Lower lobe of right lung (tissue), 2 donors: Measurements from ENCODE around the gene MMP20. TPM values are rescaled to one million over a fixed set of nuclear protein-coding genes. Genes with fewer than 3 reads are reported as not detected.
A peak's percentile ranks its signal among the peaks of the same experiment; 100 is the strongest.

Experiments used
- ATAC-seq, 2 donors: fragments of 200-7000 bp; cut with Tn5 transposase; one replicate each; pipeline ENCODE4 v1.9.1; 2020 to 2022; ENCODE audit warnings: mild to moderate bottlenecking in 2 of 2, moderate library complexity in 2 of 2
- DNase-seq: peaks from one replicate; pipeline ENCODE4 v3.0.0-alpha.2; 2020
- H3K27ac ChIP-seq: fragments of 200-600 bp; one replicate; pipeline ENCODE4 v1.8.0; 2022
- H3K27me3 ChIP-seq: fragments of 200-600 bp; one replicate; pipeline ENCODE4 v1.8.0; 2022; ENCODE audit warnings: low read depth
- H3K36me3 ChIP-seq: fragments of 200-600 bp; one replicate; pipeline ENCODE4 v1.8.0; 2022; ENCODE audit warnings: mild to moderate bottlenecking
- H3K4me1 ChIP-seq: fragments of 200-600 bp; one replicate; pipeline ENCODE4 v1.8.0; 2022
- H3K4me3 ChIP-seq: fragments of 200-600 bp; one replicate; pipeline ENCODE4 v1.8.0; 2022; ENCODE audit warnings: mild to moderate bottlenecking
- H3K9me3 ChIP-seq: fragments of 200-600 bp; one replicate; pipeline ENCODE4 v1.8.0; 2022
- intact Hi-C: fragments of 100-400 bp; cut with DNase I; formaldehyde crosslinking; loops from one replicate; pipeline ENCODE4 v1.11.0; 2022
- total RNA-seq: library from RNA; stranded (reverse); fragmentation: NEBNext Ultra II Directional; extraction: Animal tissue kit (Norgen Biotek cat#: 25700); gene quantifications from one replicate; pipeline ENCODE4 v1.2.1, GENCODE V29; 2021
- TF ChIP-seq, protein P1 (sequence below): fragments of 200-600 bp; IDR thresholded peaks from one replicate; pipeline ENCODE4 v1.8.0; 2022; ENCODE audit warnings: antibody characterized with exemption, mild to moderate bottlenecking
- donor health status: DM: no; HTN: yes; CAD: no; lungs with severe emphysema.

Gene MMP20
- total RNA-seq, 1 donor from 2014 or later: not detected

DNA sequence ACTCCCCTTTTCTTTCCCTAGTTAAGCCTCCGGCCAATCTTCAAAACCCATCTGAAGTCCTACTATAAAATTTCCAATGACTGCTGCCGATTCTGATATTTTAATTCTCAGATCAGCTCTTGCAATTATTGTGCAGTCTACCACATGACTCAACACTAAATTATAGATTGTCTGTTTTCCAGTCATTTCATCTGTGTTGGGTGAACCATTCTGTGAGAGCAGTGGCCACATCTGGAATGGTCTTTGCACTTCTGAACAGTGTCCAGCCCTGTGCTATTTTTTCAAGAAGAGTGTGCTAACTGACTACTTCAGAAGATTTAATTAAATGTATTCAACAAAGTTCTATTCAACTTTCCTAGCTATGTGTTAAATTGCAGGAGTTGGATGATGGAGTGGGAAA is 47.4 kb downstream of the MMP20 start:
- TF ChIP-seq, protein P1, sequence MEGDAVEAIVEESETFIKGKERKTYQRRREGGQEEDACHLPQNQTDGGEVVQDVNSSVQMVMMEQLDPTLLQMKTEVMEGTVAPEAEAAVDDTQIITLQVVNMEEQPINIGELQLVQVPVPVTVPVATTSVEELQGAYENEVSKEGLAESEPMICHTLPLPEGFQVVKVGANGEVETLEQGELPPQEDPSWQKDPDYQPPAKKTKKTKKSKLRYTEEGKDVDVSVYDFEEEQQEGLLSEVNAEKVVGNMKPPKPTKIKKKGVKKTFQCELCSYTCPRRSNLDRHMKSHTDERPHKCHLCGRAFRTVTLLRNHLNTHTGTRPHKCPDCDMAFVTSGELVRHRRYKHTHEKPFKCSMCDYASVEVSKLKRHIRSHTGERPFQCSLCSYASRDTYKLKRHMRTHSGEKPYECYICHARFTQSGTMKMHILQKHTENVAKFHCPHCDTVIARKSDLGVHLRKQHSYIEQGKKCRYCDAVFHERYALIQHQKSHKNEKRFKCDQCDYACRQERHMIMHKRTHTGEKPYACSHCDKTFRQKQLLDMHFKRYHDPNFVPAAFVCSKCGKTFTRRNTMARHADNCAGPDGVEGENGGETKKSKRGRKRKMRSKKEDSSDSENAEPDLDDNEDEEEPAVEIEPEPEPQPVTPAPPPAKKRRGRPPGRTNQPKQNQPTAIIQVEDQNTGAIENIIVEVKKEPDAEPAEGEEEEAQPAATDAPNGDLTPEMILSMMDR: no peak
- no peak overlapping the region for H3K27ac ChIP-seq
- H3K36me3 ChIP-seq: no peaks in the 10 kb centered on the region
- H3K4me3 ChIP-seq: no peak overlapping the region
- no peaks in the 10 kb centered on the region for H3K4me1 ChIP-seq
- H3K27me3 ChIP-seq: no peaks in the 10 kb centered on the region
- intact Hi-C loops: no loop called here
- no peaks in the 10 kb centered on the region for H3K9me3 ChIP-seq
- no peak for ATAC-seq
- DNase-seq: no peak

DNA sequence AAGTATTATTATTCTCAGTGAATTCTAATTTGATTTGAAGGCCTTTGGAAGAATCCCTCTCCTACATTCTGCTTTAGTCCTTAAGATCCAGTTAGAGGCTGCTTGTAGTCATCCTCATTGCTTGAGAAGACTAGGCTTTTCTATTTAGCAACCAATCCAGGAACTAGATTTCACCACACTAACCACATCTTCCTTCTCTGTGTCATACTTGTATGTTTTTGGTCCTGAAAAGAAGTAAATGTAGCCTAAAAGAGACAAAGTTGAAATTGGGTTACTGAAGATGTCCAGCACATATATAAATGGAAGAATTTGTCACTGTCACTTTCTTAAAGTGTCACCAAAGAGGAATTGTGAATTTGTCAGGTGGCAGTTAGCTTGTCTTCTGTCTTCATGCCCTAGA is 48.0 kb downstream of the MMP20 start:
- no peaks in the 10 kb centered on the region for H3K9me3 ChIP-seq
- intact Hi-C loops: no loop called here
- H3K27ac ChIP-seq: no peak overlapping the region
- ATAC-seq (peak; percentile 59 to 62), DNase-seq (no peak)
- H3K27me3 ChIP-seq: no peaks in the 10 kb centered on the region
- no peaks in the 10 kb centered on the region for H3K4me1 ChIP-seq
- H3K4me3 ChIP-seq: no peak overlapping the region
- TF ChIP-seq, protein P1: no peak
- H3K36me3 ChIP-seq: no peaks in the 10 kb centered on the region

DNA sequence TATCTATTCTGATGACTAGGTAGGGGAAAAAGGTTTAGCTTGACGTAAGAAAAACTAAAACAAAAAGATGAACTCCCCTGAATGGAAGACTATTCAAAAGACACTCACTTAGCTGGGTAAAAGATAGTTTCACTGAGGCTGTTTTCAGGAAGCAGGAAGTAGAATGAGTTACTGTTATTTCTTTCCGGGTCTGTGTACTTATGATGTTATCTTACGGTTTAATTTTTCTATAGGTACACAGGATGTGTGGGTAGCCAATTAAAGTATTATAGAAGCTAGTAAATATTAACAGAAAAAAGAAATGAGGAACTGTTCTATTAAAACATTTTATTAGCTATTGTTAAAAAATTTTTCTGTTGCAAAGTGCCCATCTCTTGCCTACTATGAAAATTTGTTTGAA is 48.8 kb downstream of the MMP20 start:
- Histone ChIP-seq H3K9me3 (no peaks in the 10 kb centered on the region), H3K27me3 (no peaks in the 10 kb centered on the region), H3K36me3 (no peaks in the 10 kb centered on the region), H3K27ac (no peak overlapping the region), H3K4me3 (no peak overlapping the region), H3K4me1 (no peaks in the 10 kb centered on the region)
- ATAC-seq (no peak), DNase-seq (no peak)
- TF ChIP-seq, protein P1: no peak
- intact Hi-C loops: no loop called here

DNA sequence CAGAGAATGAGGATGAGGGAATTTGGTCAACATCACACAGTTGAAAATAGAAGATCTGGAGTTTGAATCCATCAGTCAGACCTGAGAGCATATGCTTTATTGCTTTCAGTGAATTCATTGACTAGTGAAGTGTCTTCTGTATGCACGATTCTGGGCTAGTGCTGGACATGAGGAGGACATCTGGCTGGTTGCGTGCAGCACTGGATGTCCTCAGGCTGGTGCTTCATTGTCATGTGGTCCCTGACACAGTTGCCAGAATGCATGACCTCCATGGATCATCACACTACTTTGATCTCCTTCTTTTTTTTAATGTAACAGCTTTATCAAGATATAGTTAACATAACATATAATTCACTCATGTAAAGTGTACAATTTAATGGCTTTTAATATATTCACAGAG is 50.1 kb downstream of the MMP20 start:
- TF ChIP-seq, protein P1: no peak
- H3K27me3 ChIP-seq: no peaks in the 10 kb centered on the region
- H3K4me1 ChIP-seq: no peaks in the 10 kb centered on the region
- intact Hi-C loops: no loop called here
- H3K36me3 ChIP-seq: no peaks in the 10 kb centered on the region
- DNase-seq: no peak
- no peak for ATAC-seq
- no peaks in the 10 kb centered on the region for H3K9me3 ChIP-seq
- H3K4me3 ChIP-seq: no peak overlapping the region
- H3K27ac ChIP-seq: no peak overlapping the region

DNA sequence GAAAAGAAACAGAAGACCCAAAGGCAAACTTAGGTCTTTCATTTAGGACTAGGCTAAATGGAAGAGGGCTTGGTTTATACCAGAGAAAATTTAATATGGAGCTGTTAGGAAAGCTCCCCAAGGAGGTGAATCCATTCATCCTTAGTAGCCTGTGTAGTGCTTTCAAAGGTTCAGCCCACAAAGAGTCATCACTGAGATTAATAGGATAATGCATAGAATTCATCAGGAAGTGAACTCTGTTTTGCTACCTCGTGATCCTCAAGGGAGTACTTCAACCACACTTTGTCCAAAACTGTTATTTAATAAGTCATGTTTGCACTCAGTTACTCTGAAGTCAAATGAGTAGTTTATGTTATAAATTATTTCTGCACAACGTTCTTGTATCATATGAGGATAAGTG is 51.3 kb downstream of the MMP20 start:
- ATAC-seq: no peak
- no peak for DNase-seq

More for the DNA sequence above, 51.3 kb downstream of the MMP20 start:
- Histone ChIP-seq H3K27ac (no peak overlapping the region), H3K9me3 (no peaks in the 10 kb centered on the region), H3K27me3 (no peaks in the 10 kb centered on the region), H3K4me3 (no peak overlapping the region), H3K4me1 (no peaks in the 10 kb centered on the region), H3K36me3 (no peaks in the 10 kb centered on the region)
- intact Hi-C loops: no loop called here
- TF ChIP-seq, protein P1: no peak
